GM18498 (cell line): ENCODE measurements around the gene NID2.

Source experiments
- ATAC-seq: cut with Tn5 transposase; IDR thresholded peaks from one replicate; pipeline ENCODE4 v1.9.1; 2021; ENCODE audit warnings: mild to moderate bottlenecking, moderate library complexity; ENCODE audit not compliant: unreplicated experiment

The NID2 gene

GRCh38 chr14:52055167-52055566, 13.7 kb downstream of the NID2 start:
- ATAC-seq = no peak

- no peak for ATAC-seq
Observed at GRCh38 chr14:52054678-52055077, 14.2 kb downstream of the NID2 start.

- ATAC-seq = no peak
Observed at GRCh38 chr14:52053044-52053443, 15.8 kb downstream of the NID2 start.

- no peak for ATAC-seq
Observed at GRCh38 chr14:52052288-52052943, 16.4 kb downstream of the NID2 start.

- ATAC-seq = no peak
Observed at GRCh38 chr14:52051871-52052270, 17.0 kb downstream of the NID2 start.

- no peak for ATAC-seq
Observed at GRCh38 chr14:52051251-52051650, 17.6 kb downstream of the NID2 start.

- ATAC-seq = no peak
Observed at GRCh38 chr14:52049721-52050588, 18.9 kb downstream of the NID2 start.

GRCh38 chr14:52049271-52049670, 19.6 kb downstream of the NID2 start:
- ATAC-seq = no peak

GRCh38 chr14:52048641-52049204, 20.1 kb downstream of the NID2 start:
- ATAC-seq = no peak

GRCh38 chr14:52048116-52048515, 20.7 kb downstream of the NID2 start:
- ATAC-seq = no peak

- ATAC-seq = no peak
Observed at GRCh38 chr14:52046376-52046917, 22.4 kb downstream of the NID2 start.

GRCh38 chr14:52044791-52045522, 23.9 kb downstream of the NID2 start:
- no peak for ATAC-seq

- no peak for ATAC-seq
Observed at GRCh38 chr14:52043690-52044089, 25.2 kb downstream of the NID2 start.

GRCh38 chr14:52042371-52043289, 26.2 kb downstream of the NID2 start:
- no peak for ATAC-seq

GRCh38 chr14:52040598-52040997, 28.3 kb downstream of the NID2 start:
- no peak for ATAC-seq

GRCh38 chr14:52039124-52039815, 29.6 kb downstream of the NID2 start:
- no peak for ATAC-seq

- no peak for ATAC-seq
Observed at GRCh38 chr14:52033101-52033642, 35.7 kb downstream of the NID2 start.

- no peak for ATAC-seq
Observed at GRCh38 chr14:52032204-52032801, 36.6 kb downstream of the NID2 start.

- no peak for ATAC-seq
Observed at GRCh38 chr14:52031781-52032180, 37.1 kb downstream of the NID2 start.
